NCI-H1694 treated with DMSO at 0.1 percent for 48 hours (cell line): ENCODE data around the gene ZNF862.
"Not testable (repeated sequence)": the region's sequence is repeated elsewhere in the genome, so short reads cannot be mapped to it uniquely, and the experiment has no call there.

Experiments used
- DNase-seq: peaks from one replicate; lab custom pipeline; 2025; lab: John Stamatoyannopoulos, UW

ZNF862 gene

DNA sequence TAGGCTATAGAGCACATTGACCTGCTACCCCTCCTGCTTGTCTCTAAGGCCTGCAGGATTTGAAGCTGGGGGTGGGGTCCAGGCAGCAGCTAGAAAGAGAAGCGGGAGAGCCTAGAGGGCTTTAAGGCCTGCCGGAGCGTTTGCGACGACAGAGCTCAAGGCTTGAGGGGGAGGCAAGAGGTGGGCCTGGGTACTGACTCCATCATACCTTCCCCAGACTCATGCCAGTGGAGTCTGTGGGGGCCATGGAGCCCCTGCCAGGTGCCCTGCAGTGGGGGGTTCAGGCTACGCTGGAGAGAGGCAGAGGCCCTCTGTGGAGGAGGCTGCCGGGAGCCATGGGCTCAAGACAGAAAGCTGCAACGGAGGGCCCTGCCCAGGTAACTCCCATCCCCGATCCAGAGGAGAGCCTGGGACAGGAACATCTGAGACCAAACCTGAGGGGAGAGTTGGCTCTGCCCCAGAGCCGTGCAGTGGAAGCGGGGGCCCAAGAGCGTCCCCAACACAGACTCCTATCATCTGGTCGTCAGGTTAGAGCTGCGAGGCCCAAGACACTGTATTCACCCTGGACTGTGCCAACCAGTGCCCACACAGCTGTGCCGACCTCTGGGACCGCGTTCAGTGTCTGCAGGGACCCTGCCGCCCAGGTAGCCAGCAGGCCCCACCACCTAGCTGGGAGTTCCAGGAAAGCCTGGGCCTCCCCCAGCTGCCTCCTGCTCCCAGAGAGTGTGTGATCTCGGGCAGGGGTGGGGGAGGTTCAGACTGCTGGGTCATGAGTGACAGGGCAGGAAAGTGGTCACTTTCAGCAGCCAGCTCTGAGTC is 13.2 kb upstream of the ZNF862 start:
- DNase-seq: no peak

DNA sequence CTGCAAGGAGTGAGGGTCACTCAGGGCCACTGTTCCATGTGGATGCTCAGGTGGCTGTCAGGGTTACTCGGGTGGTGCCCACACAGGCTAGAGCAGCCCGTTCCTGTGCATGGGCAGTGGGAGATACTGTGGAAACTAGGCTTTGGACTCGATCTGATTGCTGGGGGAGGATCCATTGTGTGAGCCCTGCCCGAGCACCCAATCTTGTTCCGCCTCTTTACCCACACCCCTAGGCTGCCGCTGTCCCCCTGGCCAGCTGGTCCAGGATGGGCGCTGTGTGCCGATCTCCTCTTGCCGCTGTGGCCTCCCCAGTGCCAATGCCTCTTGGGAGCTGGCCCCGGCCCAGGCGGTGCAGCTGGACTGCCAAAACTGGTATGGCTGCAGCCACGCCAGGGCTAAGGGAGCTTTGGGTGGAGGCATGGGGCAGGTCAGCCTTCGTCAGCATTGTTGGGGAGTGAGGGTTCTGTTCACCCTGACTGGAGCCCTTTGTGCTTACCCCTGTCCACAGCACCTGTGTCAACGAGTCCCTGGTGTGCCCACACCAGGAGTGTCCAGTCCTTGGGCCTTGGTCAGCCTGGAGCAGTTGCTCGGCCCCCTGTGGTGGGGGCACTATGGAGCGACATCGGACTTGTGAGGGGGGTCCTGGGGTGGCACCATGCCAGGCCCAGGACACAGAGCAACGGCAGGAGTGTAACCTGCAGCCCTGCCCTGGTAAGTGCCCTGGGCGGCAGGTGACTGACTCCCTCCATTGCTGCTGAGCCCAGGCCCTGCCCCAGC is 12.4 kb upstream of the ZNF862 start:
- no peak for DNase-seq

DNA sequence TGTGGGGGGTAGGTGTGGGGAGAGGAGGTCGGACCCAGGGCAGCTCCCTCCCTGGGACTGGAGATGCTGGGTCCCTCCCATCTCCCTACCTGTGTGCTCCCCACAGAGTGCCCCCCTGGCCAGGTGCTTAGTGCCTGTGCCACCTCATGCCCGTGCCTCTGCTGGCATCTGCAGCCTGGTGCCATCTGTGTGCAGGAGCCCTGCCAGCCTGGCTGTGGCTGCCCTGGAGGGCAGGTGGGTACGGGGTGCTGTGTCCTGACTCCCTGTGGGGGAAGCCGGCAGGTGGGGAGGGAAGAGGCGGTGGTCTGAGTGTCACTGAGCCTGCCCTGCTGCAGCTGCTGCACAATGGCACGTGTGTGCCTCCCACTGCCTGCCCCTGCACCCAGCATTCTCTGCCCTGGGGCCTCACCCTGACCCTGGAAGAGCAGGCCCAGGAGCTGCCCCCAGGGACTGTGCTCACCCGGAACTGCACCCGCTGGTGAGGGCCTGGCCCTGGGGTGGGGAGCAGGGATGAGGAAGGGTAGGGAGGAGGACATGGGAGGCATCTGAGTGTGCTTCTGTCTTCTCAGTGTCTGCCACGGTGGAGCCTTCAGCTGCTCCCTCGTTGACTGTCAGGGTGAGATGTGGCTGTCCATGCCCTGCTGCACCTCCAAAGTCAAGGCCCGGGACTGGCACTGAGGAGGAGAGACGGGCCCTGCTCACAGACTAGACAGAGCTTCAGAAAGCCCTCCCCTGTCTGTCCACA is 11.7 kb upstream of the ZNF862 start:
- no peak for DNase-seq

DNA sequence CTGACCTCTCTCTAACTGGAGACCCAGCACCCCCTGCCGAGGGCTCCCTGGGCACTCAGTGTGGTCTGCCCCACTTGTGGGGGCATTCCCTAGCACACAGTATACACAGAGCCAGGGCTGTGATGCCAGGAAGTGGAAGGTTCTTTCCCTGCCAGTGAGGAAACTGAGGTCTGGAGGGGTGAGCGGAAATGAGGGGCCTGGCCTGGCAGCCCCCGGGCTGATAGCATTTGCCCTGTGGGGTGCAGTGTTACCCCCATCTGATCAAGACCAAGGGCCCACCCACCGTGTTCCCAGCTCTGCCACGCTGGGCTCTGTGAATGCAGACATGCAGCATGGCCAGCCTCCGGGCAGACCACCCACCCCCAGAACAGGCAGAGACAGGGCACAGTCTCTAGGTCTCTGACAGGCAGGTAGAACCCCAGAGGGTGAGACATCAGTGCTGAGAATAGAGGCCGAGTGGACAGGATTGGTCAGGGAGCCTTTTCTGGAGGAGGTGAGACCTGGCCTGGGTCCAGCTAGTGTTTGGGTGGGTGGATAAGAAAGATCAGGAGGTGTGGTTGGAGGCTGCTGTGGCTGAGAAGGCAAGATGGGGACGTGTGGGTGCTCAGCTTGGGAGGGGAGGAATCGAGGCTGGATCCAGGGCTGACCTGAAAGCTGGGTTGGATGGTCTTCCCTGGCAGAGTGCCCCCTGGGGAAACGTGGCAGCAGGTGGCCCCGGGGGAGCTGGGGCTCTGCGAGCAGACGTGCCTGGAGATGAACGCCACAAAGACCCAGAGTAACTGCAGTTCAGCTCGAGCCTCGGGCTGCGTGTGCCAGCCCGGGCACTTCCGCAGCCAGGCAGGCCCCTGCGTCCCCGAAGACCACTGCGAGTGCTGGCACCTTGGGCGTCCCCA is 10.8 kb upstream of the ZNF862 start:
- no peak for DNase-seq

DNA sequence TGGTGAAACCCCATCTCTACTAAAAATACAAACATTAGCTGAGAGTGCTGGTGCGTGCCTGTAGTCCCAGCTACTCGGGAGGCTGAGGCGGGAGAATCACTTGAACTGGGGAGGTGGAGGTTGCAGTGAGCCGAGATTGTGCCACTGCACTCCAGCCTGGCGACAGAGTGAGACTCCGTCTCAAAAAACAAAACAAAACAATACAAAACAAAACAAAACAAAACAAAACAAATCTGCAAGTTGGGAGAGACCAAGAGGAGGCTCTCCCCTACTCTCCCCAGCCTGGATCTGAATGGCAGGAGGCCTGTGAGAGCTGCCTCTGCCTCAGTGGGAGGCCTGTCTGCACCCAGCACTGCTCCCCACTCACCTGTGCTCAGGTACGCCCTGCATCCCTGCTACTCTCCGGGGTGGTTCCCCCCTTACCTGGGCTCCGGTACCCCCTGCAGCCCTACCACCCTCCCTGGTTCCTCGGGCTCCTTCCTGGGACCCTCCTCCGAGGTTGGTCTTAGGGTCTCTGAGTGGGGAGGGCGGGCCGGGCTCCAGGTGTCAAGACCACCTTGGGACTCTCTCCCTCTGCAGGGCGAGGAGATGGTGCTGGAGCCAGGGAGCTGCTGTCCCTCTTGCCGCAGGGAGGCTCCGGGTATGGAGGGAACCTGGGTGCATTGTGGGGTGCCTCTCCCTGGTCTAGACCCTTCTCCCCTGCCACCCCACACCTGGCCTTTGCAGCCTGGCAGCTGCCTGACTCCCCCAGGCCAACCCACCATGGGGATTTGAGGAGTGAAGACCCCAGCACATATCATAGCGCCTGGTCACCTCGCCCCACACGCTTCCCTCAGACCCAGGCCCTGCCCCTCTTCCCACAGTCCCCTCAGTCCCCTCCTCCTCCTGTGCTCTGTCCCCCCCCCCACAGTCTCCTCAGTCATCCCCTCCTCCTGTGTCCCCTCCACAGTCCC is 9.5 kb upstream of the ZNF862 start:
- DNase-seq: no peak

DNA sequence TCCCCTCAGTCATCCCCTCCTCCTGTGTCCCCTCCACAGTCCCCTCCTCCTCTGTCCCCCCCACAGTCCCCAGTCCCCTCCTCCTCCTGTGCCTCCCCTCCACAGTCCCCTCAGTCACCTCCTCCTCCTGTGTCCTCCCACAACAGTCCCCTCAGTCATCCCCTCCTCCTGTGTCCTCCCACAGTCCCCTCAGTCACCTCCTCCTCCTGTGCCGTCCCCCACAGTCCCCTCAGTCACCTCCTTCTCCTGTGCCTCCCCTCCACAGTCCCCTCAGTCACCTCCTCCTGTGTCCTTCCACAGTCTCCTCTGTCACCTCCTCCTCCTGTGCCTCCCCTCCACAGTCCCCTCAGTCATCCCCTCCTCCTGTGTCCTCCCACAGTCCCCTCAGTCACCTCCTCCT is 7.6 kb upstream of the ZNF862 start:
- DNase-seq: not testable (repeated sequence)

DNA sequence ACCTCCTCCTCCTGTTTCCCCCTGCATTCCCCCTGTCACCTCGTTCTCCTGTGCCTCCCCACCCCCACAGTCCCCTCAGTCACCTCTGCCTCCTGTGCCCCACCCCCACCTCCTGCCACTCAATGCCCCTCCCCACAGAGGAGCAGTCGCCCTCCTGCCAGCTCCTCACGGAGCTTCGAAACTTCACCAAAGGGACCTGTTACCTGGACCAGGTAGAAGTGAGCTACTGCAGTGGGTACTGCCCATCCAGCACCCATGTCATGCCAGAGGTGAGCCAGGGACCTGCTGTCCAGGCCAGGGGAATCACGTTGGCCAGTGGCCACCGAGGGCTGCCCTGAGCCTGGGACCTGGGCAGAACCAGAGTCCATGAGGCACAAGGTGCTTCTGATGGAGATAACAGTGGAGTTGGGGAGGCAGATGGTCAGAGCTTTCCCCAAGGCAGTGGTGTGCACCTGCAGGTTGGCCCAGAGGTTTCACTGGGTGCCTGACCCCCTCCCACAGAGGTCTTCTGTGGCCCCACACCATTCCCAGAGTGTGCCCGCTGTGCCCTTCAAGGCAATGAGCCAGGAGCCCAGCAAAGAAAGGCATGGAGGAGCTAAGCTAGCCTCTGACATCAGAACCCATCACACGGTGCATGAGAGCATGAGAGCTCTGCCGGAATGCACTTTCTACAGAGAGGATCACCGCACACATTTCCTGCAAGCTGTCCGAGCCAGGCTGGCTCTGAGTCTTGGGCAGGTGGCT is 7.0 kb upstream of the ZNF862 start:
- DNase-seq: no peak

DNA sequence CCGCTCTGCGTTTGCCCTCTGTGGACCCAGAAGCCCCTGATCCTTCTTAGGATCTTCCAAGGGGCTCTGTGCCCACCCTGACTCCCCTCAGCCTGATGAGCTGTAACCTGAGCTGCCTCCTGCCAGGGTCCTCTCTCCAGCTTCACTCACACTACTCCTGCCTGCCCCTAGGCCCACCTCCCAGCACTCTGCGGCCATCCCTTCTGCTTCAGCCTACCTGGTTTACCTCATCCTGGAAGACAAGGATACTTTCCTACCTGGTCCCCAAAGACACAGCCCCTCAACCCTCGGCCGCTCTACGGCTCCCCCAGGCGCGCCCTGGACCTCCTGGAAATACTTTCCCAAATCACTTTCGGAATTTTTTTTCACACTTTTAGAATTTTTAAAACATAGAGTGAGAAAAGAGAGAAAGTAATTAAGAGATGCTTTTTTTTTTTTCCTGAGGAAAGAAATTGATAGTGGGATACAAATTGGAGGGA is 6.4 kb upstream of the ZNF862 start:
- no peak for DNase-seq

DNA sequence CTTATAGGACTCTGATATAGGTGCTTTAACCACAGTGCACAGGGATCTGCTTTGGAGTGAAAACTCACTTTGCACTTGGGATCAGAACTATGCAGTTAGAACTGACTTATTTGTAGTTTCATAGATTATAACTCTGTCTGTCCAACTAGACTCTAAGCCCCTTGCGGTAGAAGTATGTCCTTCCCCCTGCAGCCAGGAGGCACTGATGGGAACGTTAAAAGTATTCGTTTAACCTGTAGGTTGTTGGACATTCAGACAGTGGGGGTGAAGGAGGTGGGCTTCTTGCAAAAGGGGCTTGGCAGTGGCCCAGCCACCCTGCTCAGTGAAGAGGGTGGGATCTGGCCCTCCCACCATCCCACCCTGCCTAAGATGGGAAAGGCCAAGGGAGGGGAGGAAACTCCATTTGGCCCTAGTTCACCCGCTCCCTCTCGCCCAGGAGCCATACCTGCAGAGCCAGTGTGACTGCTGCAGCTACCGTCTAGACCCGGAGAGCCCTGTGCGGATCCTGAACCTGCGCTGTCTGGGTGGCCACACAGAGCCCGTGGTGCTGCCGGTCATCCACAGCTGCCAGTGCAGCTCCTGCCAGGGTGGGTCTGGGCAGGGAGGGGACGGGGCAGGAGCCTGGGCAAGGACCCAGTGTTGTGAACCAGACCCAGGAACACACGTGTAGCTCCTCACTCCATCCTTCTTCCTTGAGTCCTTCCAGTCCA is 5.7 kb upstream of the ZNF862 start:
- no peak for DNase-seq

DNA sequence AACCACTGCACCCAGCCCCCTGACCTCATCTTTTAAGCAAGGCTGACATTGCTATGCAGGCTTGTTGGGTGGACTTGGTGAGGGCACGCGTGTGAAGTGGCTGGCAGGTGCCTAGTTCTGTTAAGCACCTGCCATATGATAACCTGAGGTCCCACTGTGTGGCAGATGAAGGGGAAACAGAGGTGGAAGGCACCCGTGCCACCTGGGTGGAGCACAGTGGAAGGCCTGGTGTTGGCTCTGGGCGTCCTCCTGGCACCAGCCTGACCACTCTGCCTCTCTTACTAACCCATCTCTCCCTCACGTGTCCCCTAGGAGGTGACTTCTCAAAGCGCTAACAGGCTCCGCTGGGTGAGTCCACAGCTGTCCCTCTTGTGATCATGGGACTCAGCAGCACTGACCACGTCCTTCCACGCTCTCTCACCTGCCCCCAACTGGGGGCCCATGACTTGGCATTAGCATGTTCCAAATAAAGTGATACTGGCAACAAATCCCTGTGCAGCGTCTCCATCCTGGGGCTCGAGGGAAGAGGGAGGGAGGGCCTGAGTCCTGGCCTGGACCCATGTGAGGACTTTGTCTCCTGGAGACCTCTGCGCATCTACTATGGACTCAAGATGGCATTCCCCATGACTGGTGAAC is 4.6 kb upstream of the ZNF862 start:
- DNase-seq: no peak

DNA sequence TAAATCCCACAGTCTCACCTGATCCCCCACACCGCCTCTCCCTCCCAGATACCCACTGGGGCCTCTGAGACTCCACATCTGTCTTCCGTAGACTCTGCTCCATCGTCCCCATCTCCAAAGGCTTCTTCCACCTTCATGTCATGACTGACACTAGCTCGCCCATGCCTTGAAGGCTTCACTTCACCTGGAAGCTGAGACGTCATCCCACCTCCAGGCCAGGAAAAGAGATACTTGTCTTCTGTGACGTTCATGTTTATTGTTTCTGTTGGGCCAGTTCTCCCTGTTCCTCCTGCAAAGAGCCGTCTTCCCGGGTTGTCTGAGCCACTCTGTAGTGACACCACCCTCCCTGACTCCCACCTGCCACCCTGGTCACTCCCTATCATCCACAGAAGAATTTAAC is 3.6 kb upstream of the ZNF862 start:
- DNase-seq: no peak

DNA sequence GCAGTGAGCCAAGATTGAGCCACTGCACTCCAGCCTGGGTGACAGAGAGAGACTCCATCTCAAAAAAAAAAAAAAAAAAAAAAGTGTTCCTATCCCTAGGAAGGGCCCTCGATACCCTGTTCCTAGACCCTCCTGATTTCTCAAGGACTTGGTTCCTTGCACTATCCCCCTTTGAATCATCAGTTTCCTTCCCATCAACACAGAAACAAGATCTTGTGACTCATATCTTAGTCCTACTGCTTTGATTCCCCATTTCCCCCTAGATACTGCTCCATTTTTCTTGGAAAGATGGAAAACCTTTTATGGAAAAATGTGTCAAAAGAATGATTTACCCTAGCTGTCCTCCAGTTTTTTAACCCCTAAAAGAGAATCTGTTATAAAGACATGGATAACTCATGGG is 1.7 kb upstream of the ZNF862 start:
- DNase-seq: no peak

DNA sequence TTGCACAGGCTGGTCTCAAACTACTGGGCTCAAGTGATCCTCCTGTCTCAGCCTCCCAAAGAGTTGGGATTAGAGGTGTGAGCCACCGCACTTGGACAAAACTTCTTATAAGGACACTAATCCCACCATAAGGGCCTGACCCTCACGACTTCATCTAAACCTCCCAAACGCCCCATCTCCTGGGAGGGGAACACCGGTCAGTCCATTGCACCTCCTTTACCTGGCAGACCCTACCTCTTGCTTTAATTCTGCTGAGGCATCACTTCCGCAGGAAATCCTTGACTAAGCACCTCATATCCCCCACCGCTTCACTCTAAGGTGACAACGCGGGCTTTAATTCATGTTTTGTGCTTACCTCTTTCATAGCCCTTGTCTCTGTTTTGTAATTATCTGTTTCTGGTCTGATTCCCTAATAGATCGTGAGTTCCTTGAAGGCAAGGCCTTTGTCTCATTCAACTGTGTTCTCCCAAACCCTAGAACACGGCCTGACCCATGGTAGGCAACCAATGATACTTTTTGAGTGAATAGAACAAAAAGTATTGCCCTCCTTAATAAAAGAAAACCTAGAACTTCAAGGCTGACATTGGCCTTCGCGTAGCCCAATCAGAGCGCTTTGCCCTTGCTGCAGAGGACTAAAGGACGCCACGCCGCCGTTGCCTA is 481 bp upstream of the ZNF862 start:
- no peak for DNase-seq

DNA sequence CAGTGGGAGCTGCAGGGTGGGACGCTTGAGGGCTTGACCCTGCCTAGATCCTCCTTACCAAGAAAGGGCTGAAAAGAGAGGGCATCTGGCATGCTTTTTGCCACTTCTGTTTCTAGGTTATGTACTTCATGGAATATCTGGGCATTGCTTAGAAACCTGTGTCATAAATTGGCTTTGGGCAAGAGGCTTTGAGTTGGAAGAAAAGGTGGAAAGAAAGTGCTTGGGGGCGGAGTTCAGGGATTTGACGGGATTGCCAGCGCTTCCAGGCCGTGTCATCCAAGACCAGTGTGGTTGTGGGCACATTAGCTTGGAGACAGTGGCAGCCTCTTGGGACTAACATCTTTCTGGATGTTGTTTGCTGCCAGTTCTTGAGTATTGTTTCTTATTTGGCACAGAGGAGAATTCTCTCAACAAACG is 825 bp downstream of the ZNF862 start:
- DNase-seq: no peak

DNA sequence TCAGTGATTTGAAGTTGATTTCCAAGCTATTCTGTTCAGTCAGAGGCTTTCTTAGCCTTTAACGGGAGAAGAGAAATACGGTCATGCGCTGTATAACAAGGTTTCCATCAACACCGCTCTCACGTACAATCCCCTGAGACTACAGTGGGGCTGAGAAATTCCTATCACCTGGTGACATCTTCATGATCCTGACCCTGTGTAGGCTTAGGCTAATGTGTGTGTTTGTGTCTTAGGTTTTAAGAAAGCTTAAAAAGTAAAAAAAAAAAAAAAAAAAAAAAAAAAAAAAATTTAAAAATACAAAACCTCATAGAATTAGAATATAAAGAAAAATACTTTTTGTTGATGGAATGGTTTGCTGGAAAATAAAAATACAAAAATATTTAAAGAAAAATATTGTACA is 1.8 kb downstream of the ZNF862 start:
- DNase-seq: no peak

DNA sequence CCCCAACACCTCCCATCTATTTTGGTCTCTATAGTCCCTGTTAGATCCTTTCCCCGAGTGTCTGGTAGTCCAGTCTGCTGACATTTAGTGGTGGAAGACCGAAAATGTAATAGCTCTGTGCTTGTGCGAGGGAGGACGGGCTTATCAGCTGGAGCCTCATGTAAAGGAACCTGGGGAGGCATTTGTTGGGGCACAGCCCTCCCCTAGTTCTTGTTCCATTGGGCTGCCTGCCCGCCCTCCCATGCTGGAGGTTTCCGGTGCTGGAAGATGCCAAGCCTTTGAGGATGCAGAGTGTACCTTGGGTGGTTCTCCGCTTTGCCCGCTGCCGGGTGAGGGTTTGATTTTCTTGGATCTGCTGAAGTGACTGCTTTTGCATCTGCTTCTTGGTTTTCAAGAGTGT is 5.4 kb downstream of the ZNF862 start:
- no peak for DNase-seq

DNA sequence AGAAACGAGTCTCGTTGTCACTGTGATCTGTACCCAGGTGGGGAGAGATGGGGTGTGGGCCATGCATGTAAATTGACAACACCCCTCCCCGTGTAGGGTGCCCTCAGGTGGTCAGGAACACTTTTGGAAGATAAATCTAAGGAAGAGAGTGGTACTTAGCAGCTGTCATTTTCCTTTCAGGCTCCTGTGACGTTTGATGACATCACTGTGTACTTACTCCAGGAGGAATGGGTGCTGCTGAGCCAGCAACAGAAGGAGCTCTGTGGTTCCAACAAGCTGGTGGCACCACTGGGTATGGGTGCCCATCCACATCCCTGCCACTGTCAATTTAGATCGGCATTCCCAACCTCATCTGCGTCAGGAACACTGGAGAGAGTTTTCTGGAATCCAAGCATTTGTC is 6.3 kb downstream of the ZNF862 start:
- no peak for DNase-seq
